Panc1 (cell line): Measurements from ENCODE around the gene CDK8. TPM values are rescaled to one million over a fixed set of nuclear protein-coding genes. Genes with fewer than 3 reads are reported as not detected.

ENCODE experiments used
- ATAC-seq: fragments of 200-7000 bp; cut with Tn5 transposase; 2 replicates; pipeline ENCODE4 v1.9.1; 2020; ENCODE audit warnings: mild to moderate bottlenecking, moderate library complexity
- BruUV-seq: library from RNA; stranded (reverse); fragments of 400-500 nt; replicated peaks from 2 replicates; lab custom pipeline; 2021; lab: Mats Ljungman, UMichigan
- CTCF ChIA-PET: fragments of 300-600 bp; sonication (Branson Sonifier 250); formaldehyde crosslinking; loops from one replicate; lab custom pipeline; 2022; ENCODE audit warnings: antibody characterized with exemption; lab: Charles Lee
- POLR2A ChIA-PET: fragments of 300-600 bp; sonication (Branson Sonifier 250); formaldehyde crosslinking; loops from one replicate; lab custom pipeline; 2022; ENCODE audit warnings: antibody characterized with exemption; lab: Charles Lee
- DNase-seq: peaks from one replicate; pipeline ENCODE4 v3.0.0-alpha.2; 2010; ENCODE audit warnings: low read depth, low spot score
- H3K27ac ChIP-seq: 2 replicates; pipeline ENCODE4 v1.5.1; 2011; ENCODE audit warnings: mild to moderate bottlenecking, low read length, inconsistent platforms
- H3K27me3 ChIP-seq: fragments of 200-500 bp; sonication (Bioruptor generic); 2 replicates; pipeline ENCODE4 v1.6.0; 2014; ENCODE audit warnings: low read length, inconsistent platforms; ENCODE audit not compliant: control insufficient read depth, insufficient read depth
- H3K36me3 ChIP-seq: fragments of 200-500 bp; sonication (Bioruptor generic); 2 replicates; pipeline ENCODE4 v1.5.1; 2014; ENCODE audit warnings: inconsistent platforms, mild to moderate bottlenecking, low read length, moderate library complexity; ENCODE audit not compliant: control insufficient read depth, insufficient read depth
- H3K4me1 ChIP-seq: 2 replicates; pipeline ENCODE4 v1.5.1; 2011; ENCODE audit warnings: inconsistent platforms, mild to moderate bottlenecking, low read length, moderate library complexity; ENCODE audit not compliant: control insufficient read depth, insufficient read depth
- H3K4me3 ChIP-seq, 2 experiments: 2 replicates each; pipeline ENCODE4 v1.5.1; 2011 to 2012; ENCODE audit warnings: low read depth in 2 of 2, low read length in 2 of 2, mild to moderate bottlenecking in 2 of 2, inconsistent platforms in 1 of 2, moderate library complexity in 1 of 2
- H3K9me3 ChIP-seq: fragments of 200-500 bp; sonication (Bioruptor generic); 2 replicates; pipeline ENCODE4 v1.5.1; 2014; ENCODE audit warnings: low read depth, mild to moderate bottlenecking, inconsistent platforms, low read length, moderate library complexity; ENCODE audit not compliant: control insufficient read depth, insufficient read depth
- POLR2AphosphoS5 ChIP-seq: IDR thresholded peaks from 2 replicates; pipeline ENCODE4 v1.6.1; 2012; ENCODE audit warnings: mild to moderate bottlenecking, low read depth, low read length, moderate library complexity
- SIN3A ChIP-seq: IDR thresholded peaks from 2 replicates; pipeline ENCODE4 v1.6.1; 2012; ENCODE audit warnings: low read depth, mild to moderate bottlenecking, low read length, moderate library complexity, borderline replicate concordance; ENCODE audit not compliant: insufficient read depth
- TCF7L2 ChIP-seq: IDR thresholded peaks from 2 replicates; pipeline ENCODE4 v1.6.1; 2011; ENCODE audit warnings: mild to moderate bottlenecking, low read depth, low read length, inconsistent platforms
- in situ Hi-C: cut with HindIII; loops from 2 replicates; pipeline ENCODE4 v1.10.0; 2016; ENCODE audit warnings: low sequenced_read_pairs, low pct_unique_long_range_greater_than_20kb
- intact Hi-C: fragments of 100-400 bp; cut with micrococcal nuclease; formaldehyde crosslinking; loops from one replicate; pipeline ENCODE4 v1.10.0; 2022; ENCODE audit not compliant: unreplicated experiment
- total RNA-seq: library from RNA; stranded (reverse); gene quantifications from one replicate; pipeline ENCODE4 v1.2.1, GENCODE V29; 2021; ENCODE audit not compliant: unreplicated experiment
- TF ChIP-seq, protein P1 (sequence below): fragments of 450-650 bp; IDR thresholded peaks from 2 replicates; pipeline ENCODE4 v1.5.1; 2017; ENCODE audit warnings: mild to moderate bottlenecking
- TF ChIP-seq, protein P2 (sequence below), 2 experiments: IDR thresholded peaks; 2 replicates each; pipeline ENCODE4 v1.6.1; 2011 to 2012; ENCODE audit warnings: low read depth in 2 of 2, control low read depth in 1 of 2, low read length in 1 of 2, mild to moderate bottlenecking in 1 of 2, moderate library complexity in 1 of 2; ENCODE audit not compliant: insufficient read depth in 1 of 2

The CDK8 gene
- total RNA-seq, 1 experiment from 2014 or later: 14.9 TPM

DNA sequence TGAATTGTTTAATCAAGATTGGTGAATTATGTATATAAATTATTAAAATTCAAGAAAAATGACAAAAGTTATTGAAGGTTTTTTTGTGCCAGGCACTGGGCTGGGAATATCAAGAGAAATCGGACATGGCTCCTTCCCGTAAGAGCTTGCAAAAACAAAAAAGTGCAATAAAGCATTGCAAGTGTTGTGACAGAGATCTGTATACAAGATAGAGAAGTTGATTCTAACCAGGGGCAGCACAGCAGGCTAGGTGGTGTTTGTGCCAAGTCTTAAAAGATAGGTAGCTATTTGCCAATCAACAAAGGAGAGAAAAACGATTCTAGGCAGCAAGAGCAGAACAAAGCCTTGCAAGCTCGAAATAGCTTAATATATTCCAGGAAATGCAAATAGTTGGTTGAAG, 179.8 kb downstream of the CDK8 start:
- POLR2A ChIA-PET: no interaction called here
- no peak overlapping the region for H3K27ac ChIP-seq
- no peak overlapping the region for H3K4me3 ChIP-seq
- ATAC-seq (no peak), DNase-seq (no peak)
- CTCF ChIA-PET: no interaction called here
- H3K9me3 ChIP-seq: 0 out of 2 replicates have a peak, but pooled peaks cover 7% of the 10 kb centered on the region
- intact Hi-C loops: no loop called here
- TF ChIP-seq, protein P1, sequence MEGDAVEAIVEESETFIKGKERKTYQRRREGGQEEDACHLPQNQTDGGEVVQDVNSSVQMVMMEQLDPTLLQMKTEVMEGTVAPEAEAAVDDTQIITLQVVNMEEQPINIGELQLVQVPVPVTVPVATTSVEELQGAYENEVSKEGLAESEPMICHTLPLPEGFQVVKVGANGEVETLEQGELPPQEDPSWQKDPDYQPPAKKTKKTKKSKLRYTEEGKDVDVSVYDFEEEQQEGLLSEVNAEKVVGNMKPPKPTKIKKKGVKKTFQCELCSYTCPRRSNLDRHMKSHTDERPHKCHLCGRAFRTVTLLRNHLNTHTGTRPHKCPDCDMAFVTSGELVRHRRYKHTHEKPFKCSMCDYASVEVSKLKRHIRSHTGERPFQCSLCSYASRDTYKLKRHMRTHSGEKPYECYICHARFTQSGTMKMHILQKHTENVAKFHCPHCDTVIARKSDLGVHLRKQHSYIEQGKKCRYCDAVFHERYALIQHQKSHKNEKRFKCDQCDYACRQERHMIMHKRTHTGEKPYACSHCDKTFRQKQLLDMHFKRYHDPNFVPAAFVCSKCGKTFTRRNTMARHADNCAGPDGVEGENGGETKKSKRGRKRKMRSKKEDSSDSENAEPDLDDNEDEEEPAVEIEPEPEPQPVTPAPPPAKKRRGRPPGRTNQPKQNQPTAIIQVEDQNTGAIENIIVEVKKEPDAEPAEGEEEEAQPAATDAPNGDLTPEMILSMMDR: no peak
- TF ChIP-seq POLR2AphosphoS5 (no peak), TCF7L2 (no peak), SIN3A (no peak)
- TF ChIP-seq, protein P2, sequence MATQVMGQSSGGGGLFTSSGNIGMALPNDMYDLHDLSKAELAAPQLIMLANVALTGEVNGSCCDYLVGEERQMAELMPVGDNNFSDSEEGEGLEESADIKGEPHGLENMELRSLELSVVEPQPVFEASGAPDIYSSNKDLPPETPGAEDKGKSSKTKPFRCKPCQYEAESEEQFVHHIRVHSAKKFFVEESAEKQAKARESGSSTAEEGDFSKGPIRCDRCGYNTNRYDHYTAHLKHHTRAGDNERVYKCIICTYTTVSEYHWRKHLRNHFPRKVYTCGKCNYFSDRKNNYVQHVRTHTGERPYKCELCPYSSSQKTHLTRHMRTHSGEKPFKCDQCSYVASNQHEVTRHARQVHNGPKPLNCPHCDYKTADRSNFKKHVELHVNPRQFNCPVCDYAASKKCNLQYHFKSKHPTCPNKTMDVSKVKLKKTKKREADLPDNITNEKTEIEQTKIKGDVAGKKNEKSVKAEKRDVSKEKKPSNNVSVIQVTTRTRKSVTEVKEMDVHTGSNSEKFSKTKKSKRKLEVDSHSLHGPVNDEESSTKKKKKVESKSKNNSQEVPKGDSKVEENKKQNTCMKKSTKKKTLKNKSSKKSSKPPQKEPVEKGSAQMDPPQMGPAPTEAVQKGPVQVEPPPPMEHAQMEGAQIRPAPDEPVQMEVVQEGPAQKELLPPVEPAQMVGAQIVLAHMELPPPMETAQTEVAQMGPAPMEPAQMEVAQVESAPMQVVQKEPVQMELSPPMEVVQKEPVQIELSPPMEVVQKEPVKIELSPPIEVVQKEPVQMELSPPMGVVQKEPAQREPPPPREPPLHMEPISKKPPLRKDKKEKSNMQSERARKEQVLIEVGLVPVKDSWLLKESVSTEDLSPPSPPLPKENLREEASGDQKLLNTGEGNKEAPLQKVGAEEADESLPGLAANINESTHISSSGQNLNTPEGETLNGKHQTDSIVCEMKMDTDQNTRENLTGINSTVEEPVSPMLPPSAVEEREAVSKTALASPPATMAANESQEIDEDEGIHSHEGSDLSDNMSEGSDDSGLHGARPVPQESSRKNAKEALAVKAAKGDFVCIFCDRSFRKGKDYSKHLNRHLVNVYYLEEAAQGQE (IDR thresholded peaks at IDR 0.05; ENCODE audit: insufficient read depth in 1 of 2, low read depth in 2 of 2, low read length in 1 of 2): no peak
- no peaks in the 10 kb centered on the region for H3K36me3 ChIP-seq
- no TSS peak for BruUV-seq
- no peaks in the 10 kb centered on the region for H3K4me1 ChIP-seq
- in situ Hi-C loops: no loop called here
- H3K27me3 ChIP-seq: no peaks in the 10 kb centered on the region

DNA sequence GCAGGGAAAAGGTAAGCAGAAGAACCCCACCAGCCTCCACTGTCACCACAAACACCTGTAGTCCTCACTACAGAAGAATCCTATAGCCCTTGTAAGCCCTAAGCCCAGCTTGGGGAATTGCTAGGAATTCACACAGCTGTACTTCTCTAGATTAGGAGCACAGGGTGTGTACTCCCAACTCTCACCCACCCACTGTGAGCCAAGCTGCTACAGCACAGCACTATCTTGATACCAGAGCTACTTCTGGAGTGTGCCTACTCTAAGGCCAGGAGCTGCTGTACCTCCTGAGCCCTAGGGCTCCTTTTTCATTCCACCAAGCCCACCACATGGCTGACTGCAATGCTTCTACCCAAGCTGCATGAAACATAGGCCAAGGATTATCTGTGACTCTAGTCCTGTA, 181.2 kb downstream of the CDK8 start:
- Histone ChIP-seq H3K36me3 (no peaks in the 10 kb centered on the region), H3K27ac (no peak overlapping the region), H3K9me3 (0 out of 2 replicates have a peak, but pooled peaks cover 7% of the 10 kb centered on the region), H3K27me3 (no peaks in the 10 kb centered on the region), H3K4me1 (no peaks in the 10 kb centered on the region), H3K4me3 (no peak overlapping the region)
- TF ChIP-seq, protein P2 (IDR thresholded peaks at IDR 0.05; ENCODE audit: insufficient read depth in 1 of 2, low read depth in 2 of 2, low read length in 1 of 2): no peak
- no peak for TF ChIP-seq POLR2AphosphoS5
- no peak for TF ChIP-seq SIN3A
- TF ChIP-seq, protein P1: no peak
- TF ChIP-seq TCF7L2: no peak
- ChIA-PET POLR2A (no interaction called here), CTCF (no interaction called here)
- DNase-seq (no peak), ATAC-seq (no peak)
- in situ Hi-C loops: no loop called here
- no TSS peak for BruUV-seq
- intact Hi-C loops: no loop called here
